SU-DHL-6 (cell line): ENCODE data around the gene GAB2.

ENCODE experiments used
- CTCF ChIP-seq: fragments of 200-600 bp; sonication (generic); IDR thresholded peaks from one replicate; pipeline ENCODE4 v1.5.1; 2017; ENCODE audit warnings: antibody characterized with exemption, mild to moderate bottlenecking, low read length, moderate library complexity; ENCODE audit not compliant: insufficient read depth, poor library complexity, severe bottlenecking
- EZH2phosphoT487 ChIP-seq: fragments of 200-600 bp; sonication (generic), shearing (Covaris generic); conservative IDR thresholded peaks from 2 replicates; pipeline ENCODE4 v1.6.1; 2018; ENCODE audit warnings: mild to moderate bottlenecking, antibody characterized with exemption, low read length, moderate library complexity, mixed read lengths

GRCh38 chr11:78323363-78323762 lies 94.3 kb downstream of the GAB2 start:
- TF ChIP-seq CTCF = no peak
- TF ChIP-seq EZH2phosphoT487 = no peak
